GM19463 (cell line): ENCODE results near the gene ECE1.

ENCODE experiments used
- ATAC-seq: cut with Tn5 transposase; IDR thresholded peaks from one replicate; pipeline ENCODE4 v1.9.1; 2021; ENCODE audit warnings: mild to moderate bottlenecking, moderate library complexity; ENCODE audit not compliant: unreplicated experiment

ECE1 gene

DNA sequence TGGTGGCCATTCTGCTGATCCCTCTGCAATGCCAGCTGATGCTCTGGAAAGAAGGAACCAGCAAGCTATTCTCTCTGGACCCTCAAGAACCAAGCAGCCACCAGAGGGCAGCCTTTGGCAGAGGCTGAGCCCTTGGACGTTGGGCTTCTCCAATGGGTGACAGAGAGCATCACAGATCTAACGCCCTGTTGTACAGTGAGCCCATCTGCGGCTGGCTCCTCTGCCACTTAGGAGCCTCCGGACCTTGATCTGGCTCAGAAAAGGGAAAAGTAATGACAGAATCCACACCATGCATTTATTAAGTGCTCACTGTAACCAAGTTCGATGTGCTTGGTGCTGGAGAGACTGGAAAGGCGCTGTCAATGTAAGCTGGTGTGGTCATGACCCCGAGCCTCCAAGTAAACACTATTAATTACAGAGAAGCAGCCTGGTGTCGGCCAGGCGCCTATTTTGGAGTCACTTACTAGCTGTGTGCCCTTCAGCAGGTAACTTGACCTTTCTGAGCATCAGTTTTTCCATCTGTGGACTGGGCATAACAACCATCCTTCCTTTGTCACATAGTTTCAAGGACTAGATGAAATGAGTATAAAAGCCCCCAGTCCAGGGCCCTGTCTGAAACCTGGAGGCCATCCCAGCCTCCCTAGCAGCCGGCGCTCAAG lies 34.9 kb downstream of the ECE1 start:
- ATAC-seq: no peak

DNA sequence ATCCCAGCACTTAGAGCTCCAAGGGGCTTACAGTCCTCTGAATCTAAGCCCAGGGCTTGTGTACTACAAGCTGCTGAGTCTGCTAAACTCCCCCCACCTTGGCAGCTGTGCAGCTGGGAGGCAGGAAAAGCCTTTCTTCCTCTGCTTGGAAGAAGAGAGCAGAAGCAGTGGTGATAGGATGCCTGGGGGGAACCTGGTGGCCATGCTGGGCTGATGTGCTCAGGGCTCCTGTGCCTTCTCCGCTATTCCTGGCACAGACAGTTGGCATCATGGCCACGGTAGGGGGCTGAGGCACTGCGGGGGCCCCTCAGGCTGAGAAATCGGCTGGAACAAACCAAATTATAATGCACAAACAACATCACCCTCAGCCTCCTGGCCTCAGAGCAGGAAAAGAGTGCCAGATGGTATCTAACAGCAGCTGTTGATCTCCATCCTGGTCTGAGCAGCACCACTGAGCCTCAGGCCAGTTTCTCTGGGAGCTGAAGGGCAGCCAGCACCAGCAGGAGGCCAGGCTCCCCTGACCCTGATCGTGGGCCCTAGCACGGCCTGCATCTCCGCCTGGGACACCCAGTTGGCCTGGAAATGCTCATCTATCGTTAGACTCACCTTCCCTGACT lies 35.8 kb downstream of the ECE1 start:
- no peak for ATAC-seq

DNA sequence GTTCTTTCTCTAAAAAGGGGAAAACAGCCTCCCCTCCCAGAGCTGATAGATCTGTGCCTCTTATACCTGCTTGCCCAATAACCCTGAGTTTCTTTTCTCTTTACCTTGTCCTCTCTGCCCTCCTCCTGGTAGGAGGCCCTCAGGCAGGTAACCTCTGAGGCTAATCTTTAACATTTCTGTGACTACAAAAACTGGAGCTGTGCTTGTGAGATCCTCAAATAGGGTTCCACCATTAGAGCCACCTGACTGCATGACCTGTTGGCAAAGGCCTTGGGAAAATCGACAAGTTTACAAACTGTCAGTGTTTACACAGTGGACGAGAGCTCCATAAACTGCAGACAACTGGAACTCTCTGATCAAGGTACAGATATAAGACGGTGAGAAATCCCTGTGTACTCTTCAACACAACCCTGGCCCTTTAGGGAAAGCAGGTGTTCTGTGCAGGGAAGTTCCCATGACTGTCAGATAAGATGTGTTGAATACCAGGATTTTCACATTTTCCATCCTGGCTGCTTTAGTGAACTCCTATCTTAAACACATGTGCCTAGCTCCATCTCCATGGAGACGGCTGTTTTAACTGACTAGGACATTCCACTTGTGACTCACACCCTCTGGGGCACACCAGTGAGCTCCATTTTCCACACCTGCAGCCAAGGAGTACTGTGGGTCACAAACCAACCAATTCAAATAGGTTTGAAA lies 38.3 kb downstream of the ECE1 start:
- ATAC-seq: no peak

DNA sequence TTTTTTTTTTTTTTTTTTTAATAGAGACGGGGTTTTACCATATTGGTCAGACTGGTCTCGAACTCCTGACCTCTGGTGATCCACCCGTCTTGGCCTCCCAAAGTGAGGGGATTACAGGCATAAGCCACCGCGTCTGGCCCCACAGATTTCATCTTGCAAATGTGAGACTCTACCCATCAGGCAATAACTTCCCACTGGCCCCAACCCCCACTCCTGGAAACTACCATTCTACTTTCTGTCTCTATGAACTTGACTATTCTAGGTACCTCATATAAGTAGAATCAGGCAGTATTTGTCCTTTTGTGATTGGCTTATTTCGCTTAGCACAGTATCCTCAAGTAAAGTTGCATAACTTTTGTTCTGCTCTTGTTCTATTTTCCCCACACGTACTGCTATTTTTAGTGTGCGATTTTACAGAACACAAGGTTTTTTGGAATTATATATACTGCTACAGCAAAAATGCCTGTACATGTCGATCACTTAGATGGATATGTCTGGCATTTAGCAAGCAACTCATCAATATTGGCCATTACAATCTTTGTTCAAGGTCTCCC lies 40.2 kb downstream of the ECE1 start:
- no peak for ATAC-seq

DNA sequence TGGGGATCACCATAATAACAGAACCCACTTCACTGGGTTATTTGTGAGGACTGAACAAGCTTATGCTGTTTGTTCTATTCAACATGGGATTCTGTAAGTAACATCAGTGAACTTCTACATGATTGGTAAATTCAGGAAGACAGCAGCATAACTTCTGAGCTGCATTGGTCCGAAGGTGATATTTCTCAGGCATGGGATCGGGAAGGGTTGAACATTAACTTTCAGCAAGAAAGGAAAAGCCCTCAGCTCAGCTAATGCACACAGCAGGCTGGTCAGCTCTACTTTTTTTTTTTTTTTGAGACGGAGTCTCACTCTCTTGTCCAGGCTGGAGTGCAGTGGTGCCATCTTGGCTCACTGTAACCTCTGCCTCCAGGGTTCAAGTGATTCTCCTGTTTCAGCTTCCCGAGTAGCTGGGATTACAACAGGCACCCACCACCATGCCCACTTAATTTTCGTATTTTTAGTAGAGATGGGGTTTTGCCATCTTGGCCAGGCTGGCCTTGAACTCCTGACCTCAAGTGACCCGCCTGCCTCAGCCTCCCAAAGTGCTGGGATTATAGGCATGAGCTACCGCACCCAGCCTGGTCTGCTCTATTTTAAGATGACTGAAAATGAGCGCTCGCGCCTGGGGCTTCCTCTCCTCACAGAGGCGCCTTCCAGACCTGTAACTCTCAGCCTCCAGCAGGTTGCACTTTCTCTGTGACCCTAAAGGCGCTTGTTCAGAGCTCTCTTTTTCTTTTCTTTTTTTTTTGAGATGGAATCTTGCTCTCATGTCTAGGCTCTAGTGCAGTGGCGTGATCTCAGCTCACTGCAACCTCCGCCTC lies 42.2 kb downstream of the ECE1 start:
- ATAC-seq: no peak

DNA sequence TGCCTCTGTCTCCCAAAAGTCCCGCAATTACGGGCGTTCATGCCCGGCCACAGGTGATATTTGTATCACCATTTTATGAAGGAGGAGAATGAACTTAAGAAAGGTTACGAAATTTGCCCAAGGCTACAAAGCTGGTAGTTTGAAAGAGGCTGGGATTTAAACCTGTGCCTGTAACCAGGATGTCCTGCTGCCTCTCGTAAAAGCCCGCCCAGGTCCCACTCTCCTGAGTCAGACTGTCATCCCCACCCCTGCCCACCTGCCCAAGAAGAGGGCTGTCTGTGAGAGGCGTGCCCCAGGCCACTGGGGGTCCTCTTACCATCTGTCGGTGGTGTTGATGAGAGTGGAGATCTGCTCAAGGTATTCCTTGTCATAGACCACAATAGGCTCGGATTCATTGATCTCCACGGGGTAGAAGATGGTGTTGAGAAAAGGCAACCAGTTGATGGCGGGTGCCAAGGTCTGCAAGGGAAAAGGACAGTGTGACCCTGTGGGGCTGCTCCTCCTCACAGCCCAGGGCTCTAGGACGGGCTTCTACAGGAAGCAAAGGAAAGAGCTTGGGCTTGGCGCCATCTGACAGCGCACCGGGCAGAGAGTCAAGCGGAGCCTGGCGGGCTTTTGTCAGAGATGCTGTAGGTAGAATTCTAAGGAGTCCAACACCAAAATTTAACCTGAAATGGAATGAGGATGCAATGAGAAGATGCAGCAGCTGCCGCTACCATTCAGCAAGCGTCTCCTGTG lies 43.2 kb downstream of the ECE1 start:
- no peak for ATAC-seq

DNA sequence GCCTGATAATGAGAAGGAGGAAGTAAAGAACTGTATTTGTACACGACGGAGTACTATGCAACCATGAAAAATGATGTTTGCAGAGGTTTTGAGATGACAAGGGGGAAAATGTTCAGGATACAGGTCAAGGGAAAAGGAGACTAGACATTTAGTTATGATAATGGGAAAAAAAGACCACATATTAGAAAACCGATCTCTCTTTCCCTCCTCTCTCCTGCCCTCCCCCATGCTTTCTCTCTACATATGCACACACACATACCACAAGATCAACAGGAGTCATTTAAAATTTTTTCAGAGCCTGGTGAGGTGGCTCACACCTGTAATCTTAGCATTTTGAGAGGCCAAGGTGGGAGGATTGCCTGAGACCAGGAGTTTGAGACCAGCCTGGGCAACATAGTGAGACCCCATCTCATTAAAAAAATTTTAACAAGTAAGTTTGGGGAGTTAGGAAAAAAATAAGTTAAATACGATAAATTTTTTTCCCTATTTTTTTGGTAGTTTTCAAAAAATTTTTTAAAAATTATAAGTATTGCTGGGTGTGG lies 44.5 kb downstream of the ECE1 start:
- no peak for ATAC-seq

DNA sequence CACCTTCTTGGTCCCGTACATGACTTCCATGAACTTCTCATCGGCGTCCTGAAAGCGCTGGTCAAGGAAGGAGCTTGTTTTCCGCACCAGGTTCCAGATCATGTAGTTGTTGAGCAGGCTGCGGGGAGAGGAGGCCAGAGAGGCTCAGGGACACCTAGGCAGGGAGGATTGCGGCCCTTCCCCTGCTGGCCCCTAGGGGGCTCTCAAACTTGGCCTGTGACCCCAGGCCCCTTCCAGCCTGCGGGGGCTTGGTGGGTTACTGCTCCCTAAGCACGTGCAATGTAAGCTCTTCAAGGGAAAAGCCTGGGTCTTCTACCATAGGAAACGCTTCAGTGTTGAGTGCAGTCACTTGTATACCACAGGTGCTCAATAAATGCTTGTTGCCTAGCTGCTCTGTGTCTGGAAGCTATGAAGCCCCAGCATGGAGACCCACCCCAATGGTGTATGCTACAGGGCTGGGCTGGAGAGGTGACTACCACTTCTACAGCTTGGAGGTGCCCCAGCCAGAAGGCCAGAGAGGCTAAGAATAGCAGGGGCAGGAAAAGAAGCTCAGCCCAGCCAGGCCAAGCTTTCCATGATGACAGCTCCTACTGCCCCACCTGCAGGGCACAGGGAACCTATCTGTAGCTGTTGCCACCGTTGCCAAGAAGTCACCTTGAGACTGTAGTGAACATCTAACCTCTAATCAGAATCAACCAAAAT lies 45.1 kb downstream of the ECE1 start:
- ATAC-seq: no peak

DNA sequence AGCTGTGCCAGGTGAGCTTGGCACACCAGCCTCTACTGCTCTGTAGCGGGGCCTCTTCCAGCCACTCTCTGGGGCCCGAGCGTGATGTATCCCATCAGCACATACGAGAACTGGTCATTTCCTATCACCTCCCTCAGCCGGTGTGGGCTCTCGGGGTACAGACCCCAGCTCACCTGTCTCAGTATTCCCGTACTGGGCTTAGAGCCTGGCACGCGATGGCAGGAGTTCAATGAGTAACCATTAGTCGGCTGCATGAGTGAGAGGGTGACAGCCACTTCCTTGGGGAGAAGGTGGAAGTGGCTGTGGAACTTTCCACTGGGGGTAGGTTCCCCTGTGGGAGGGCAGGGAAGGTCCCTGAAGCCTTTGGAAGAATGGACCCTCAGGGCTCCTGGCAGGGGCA lies 46.1 kb downstream of the ECE1 start:
- ATAC-seq: no peak

DNA sequence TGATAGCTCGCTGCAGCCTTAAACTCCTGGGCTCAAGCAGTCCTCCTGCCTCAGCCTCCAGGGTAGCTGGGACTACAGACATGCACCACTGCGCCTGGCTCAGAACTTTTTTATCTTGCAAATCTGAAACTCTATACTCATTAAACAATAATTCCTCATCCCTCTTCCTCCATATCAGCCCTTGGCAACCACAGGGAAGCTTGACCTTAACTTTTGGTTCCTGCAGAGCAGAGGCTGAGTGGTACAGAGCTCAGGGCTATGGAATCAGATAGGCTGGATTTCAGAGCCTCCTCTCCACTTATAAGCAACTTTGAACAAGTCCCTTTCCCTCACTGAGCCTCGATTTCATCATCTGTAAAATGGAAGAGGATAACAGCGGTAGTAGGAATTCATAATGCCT lies 47.4 kb downstream of the ECE1 start:
- ATAC-seq: no peak

DNA sequence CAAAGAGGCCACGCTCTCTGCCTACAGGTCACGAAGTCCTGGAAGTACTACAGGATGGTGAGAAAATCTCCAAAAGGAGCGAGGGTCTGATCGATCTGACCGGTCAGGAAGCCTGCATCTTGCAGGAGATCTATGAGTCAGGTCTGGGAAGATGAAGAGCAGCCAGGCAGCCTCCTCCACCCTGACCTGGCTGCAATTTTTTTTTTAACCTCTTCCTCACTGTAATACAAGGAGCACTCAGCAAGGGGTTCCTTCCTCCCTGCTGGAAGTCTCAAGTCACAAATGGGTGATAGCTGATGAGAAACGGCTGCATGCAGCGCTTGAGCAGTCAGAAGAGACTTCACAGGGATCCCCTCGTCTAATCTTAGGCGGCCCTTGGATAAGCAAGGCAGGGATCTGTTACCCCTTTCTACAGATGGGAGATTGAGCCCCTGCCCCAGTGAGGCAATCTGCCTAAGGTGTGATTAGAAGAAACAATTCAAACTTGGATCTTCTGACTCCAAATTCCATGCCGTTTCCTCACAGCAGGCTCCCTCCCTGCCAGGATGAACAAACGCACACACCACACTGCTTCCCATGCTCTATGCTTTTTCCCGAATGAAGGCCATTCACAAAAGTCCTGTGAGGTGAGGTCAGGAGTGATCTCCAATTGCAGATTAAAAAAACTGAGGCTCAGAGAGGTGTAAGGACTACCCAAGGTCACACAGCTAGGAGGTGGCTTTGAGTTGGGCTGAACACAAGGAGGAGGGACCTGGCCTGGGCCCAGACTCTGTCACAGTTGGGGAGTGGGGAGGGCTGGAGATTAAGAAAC lies 48.3 kb downstream of the ECE1 start:
- ATAC-seq: no peak

DNA sequence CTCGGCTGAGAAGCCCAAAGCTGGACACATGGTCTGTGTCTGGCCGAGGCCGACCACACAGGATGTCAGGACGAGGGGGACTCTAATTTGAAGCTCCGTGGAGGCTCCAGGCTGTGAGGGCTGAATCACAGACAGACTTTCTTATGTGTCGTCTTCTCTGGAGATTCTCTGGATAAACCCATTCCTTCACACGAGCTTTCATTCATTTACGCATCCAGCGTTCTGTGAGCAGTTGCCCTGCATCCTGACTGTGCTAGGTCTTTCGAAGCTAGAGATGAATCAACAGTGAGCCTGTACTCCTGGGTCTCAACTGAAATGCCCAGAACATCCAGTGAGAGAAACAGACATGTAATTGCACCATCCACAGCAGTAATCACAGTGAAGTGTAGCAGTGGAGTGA lies 49.6 kb downstream of the ECE1 start:
- ATAC-seq: no peak

DNA sequence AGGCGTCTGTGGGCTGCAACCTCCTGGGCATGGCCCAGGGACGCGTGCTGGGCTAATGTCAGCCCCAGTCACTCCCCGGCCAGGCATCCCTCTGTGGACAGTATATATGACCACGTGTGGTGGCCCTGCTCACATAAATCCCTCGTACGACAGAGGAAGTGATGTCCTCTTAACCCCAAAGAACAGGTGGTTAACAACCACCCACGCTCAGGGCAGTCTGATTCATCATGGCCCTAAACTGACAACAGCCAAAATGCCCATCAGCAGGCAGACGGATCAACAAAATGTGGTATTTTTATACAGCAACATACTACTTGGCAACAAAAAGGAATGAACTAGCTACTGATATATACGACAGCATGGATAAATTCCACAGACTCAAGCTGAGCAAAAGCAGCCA lies 51.0 kb downstream of the ECE1 start:
- ATAC-seq: no peak

DNA sequence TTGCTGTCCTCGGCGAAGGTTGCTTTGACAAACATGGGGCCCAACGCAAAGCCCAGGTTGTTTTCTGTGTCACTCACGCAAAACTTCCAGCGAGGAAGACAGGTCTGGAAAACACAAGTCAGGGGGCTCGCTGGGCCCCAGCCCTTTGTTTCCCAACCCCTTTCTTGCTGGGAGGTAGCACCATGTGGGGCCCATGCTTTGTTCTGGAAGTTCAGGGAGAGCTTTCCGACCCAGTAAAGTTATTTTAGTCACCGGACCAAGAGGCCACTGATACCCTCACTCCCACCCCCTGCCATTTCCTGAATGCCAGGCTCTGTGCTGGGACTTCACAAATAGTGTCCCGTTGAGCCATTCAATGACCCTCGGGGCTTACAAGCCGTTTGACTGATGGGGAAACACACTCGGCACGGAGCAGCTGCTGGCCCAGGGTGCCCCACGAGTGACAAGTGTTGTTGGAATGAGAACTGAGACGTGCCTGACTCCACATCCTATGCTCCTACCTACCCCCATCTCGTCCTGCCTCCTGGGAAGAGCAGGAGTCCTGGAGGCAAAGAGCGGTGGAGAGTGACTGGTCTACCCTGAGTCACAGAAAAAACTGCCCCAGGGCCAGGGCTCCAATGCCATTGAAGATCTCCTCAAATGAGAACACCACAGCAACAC lies 52.0 kb downstream of the ECE1 start:
- no peak for ATAC-seq

DNA sequence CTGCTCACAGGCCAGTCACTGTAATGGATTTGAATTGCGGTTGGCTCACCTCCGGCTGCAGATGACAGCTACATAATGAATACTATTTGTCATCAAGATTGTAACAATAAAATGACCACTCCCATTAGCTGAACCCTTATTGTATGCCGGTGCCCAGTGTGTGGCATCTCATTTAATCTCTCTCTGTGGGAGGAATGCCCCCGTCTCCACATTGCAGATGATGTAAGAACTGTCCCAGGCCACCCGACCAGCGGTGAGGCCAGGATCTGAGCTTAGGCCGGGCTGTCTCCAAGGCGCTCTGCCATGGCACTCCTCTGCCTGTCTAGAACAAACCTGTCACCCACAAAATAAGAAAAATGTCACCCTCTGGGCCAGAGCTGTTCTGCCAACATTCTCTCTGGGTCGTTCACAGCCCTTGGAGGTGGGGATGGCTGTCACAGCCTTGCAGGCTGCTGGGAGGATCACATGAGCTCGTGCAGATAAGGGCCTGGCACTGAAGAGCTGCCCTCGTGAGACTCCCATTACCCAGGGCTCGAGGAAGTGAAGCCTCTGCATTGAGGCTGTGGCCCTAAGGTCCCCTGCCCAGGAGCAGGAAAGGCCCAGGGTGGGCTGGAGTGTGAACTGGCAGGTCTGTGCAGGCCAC lies 52.7 kb downstream of the ECE1 start:
- no peak for ATAC-seq

DNA sequence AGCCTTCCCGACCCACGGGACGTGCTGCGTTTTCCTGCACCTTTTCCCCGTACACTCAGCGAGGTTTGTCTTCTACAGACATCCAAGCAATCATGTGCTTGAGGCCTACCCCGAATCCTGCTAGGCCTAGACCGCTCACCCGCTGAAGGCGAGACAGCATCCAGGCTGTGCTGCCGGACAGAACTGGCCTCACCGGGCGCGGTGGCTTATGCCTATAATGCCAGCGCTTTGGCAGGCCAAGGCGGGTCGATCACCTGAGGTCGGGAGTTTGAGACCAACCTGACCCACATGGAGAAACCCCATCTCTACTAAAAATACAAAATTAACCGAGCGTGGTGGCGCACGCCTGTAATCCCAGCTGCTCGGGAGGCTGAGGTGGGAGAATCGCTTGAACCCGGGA lies 54.1 kb downstream of the ECE1 start:
- no peak for ATAC-seq

DNA sequence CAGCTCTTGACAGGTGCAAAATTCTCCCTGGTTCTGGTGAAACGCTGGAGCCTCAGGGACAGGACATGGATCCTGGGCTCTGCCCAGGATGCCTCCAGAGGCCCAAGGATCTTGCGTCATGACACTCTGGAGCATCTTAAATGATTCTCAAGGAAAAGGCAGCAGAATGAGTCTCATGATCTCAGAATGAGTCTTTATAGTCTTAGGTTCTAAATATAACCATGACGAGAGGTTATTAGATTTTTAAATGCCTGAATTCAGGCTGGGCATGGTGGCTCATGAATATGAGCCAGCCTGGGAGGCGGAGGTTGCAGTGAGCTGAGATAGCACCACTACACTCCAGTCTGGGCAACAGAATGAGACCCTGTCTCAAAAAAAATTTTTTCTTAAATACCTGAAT lies 55.5 kb downstream of the ECE1 start:
- ATAC-seq: no peak

DNA sequence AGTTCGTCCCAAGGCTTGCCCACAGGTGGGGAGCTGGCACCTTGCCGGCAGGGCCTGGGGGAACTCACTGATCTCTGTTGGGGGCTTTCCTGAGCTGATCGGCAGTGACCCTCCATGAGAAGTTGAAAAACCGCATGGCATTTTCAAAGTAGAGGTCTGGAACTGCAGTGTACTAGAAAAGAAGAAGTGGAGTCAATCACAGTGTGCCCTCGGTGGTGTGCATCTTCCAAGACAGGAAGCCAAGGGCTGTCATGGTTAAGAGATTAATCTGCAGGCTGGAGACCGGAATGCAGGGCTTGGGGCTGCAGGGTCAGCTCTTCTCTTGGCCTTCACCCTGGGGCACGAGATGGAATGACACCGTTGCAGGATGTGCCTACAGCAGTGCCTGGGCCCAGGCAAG lies 56.8 kb downstream of the ECE1 start:
- ATAC-seq: no peak
